HEK293T (cell line): ENCODE measurements around the gene LCN15.

ENCODE experiments used
- CTCF ChIA-PET: fragments of 350-600 bp; formaldehyde crosslinking; extraction: SDS; loops from one replicate; lab custom pipeline; 2021; ENCODE audit warnings: antibody characterized with exemption, inconsistent platforms; lab: Yijun Ruan, JAX
- POLR2A ChIA-PET: fragments of 350-600 bp; formaldehyde crosslinking; extraction: SDS; loops from one replicate; lab custom pipeline; 2020; ENCODE audit warnings: antibody characterized with exemption, inconsistent platforms; lab: Yijun Ruan, JAX
- DNase-seq: peaks from one replicate; pipeline ENCODE4 v3.0.0; 2012; ENCODE audit warnings: mixed read lengths; ENCODE audit errors: extremely low spot score
- ARNT ChIP-seq: fragments of 450-650 bp; IDR thresholded peaks from 2 replicates; pipeline ENCODE4 v1.6.1; 2017; ENCODE audit warnings: mild to moderate bottlenecking
- BHLHE40 ChIP-seq: fragments of 450-650 bp; IDR thresholded peaks from 2 replicates; pipeline ENCODE4 v1.6.1; 2016; ENCODE audit warnings: mild to moderate bottlenecking, moderate library complexity, borderline replicate concordance
- CTBP1 ChIP-seq: fragments of 450-650 bp; IDR thresholded peaks from 2 replicates; pipeline ENCODE4 v1.6.1; 2016; ENCODE audit warnings: borderline replicate concordance
- ELF4 ChIP-seq: fragments of 450-650 bp; IDR thresholded peaks from 2 replicates; pipeline ENCODE4 v1.6.1; 2017; ENCODE audit warnings: antibody characterized with exemption
- FOXA1 ChIP-seq: fragments of 450-650 bp; IDR thresholded peaks from 2 replicates; pipeline ENCODE4 v1.6.1; 2016; ENCODE audit warnings: mild to moderate bottlenecking
- FOXK2 ChIP-seq: fragments of 450-650 bp; IDR thresholded peaks from 2 replicates; pipeline ENCODE4 v1.6.1; 2016; ENCODE audit warnings: mild to moderate bottlenecking
- FOXM1 ChIP-seq: fragments of 450-650 bp; IDR thresholded peaks from 2 replicates; pipeline ENCODE4 v1.6.1; 2017; ENCODE audit warnings: mild to moderate bottlenecking, borderline replicate concordance
- HDGF ChIP-seq: fragments of 450-650 bp; IDR thresholded peaks from 2 replicates; pipeline ENCODE4 v1.6.1; 2017; ENCODE audit warnings: antibody characterized with exemption, borderline replicate concordance
- L3MBTL2 ChIP-seq: fragments of 450-650 bp; conservative IDR thresholded peaks from 2 replicates; pipeline ENCODE4 v1.6.1; 2016; ENCODE audit warnings: mild to moderate bottlenecking
- LEF1 ChIP-seq: fragments of 450-650 bp; IDR thresholded peaks from 2 replicates; pipeline ENCODE4 v1.6.1; 2017; ENCODE audit warnings: mild to moderate bottlenecking, borderline replicate concordance
- NFRKB ChIP-seq: fragments of 450-650 bp; IDR thresholded peaks from 2 replicates; pipeline ENCODE4 v1.6.1; 2016; ENCODE audit warnings: mild to moderate bottlenecking, moderate library complexity
- PKNOX1 ChIP-seq: fragments of 450-650 bp; IDR thresholded peaks from 2 replicates; pipeline ENCODE4 v1.6.1; 2016
- SP1 ChIP-seq: fragments of 450-650 bp; IDR thresholded peaks from 2 replicates; pipeline ENCODE4 v1.6.1; 2017
- SUZ12 ChIP-seq: fragments of 450-650 bp; IDR thresholded peaks from 2 replicates; pipeline ENCODE4 v1.6.1; 2016; ENCODE audit warnings: mild to moderate bottlenecking
- TARDBP ChIP-seq: fragments of 450-650 bp; IDR thresholded peaks from 2 replicates; pipeline ENCODE4 v1.6.1; 2016
- ZNF384 ChIP-seq: fragments of 450-650 bp; IDR thresholded peaks from 2 replicates; pipeline ENCODE4 v1.6.1; 2016

LCN15 gene

GRCh38 chr9:136784249-136784996 lies 20.1 kb upstream of the LCN15 start:
- CTCF ChIA-PET, result interaction anchor here (1.1 kb wide), 1 partner anchor 21 kb away, joined by 3 read pairs; no protein-coding TSS in a partner anchor
- TF ChIP-seq ELF4 (no peak), FOXM1 (no peak), HDGF (no peak), ZNF384 (no peak), NFRKB (no peak), PKNOX1 (peak; percentile 68), L3MBTL2 (no peak), ARNT (no peak)
- POLR2A ChIA-PET, result no interaction called here
- DNase-seq, result no peak

DNA sequence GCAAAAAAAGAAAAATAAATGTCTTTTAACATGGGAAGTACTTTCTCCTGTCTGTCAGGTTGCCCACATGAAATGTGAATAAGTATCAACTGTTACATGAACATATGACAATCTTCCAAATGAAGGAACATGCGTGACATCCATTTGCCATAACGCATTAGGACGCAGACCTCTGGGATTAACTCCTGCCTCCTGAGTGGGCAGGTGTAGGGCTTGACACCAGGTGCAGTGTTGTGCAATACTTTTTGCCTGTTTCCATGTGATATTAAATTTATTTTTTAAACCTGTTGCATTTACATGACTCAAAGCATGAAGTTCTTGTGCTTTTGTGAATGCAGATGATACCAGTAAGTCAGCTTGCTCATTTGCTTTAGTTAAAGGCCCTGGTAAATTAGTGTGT lies 18.1 kb upstream of the LCN15 start:
- DNase-seq, result no peak
- CTCF ChIA-PET, result interaction anchor here (1.0 kb wide), 1 partner anchor 13 kb away, joined by 3 read pairs; no protein-coding TSS in a partner anchor
- TF ChIP-seq FOXK2 (no peak), FOXA1 (no peak), CTBP1 (no peak), ZNF384 (no peak), PKNOX1 (no peak), ELF4 (no peak), HDGF (no peak), TARDBP (no peak), LEF1 (no peak), FOXM1 (no peak)
- POLR2A ChIA-PET, result no interaction called here

DNA sequence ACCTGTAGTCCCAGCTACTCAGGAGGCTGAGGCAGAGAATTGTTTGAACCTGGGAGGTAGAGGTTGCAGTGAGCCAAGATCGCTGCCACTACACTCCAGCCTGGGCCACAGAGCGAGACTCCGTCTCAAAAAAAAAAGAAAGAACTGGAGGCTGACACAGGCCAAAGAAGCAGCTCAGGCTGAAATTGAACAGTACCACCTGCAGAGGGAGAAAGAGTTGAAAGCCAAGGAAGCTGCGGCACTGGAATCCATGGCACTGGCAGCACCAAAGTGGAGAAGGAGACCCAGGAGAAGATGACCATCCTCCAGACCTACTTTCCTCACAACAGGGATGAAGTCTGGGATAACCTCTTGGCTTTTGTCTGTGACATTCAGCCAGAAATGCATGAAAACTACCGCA lies 15.5 kb upstream of the LCN15 start:
- DNase-seq, result no peak
- TF ChIP-seq L3MBTL2, result no peak
- TF ChIP-seq ELF4, result no peak
- POLR2A ChIA-PET, result interaction anchor here (0.7 to 1.5 kb wide), 3 partner anchors 17 to 443 kb away, joined by 3 to 5 read pairs (median 3); no protein-coding TSS in a partner anchor
- CTCF ChIA-PET, result interaction anchor here (0.5 to 2.5 kb wide), 8 partner anchors 9 to 280 kb away, joined by 3 to 7 read pairs (median 4); no protein-coding TSS in a partner anchor

- no peak for TF ChIP-seq HDGF
- no peak for TF ChIP-seq NFRKB
- no peak for TF ChIP-seq PKNOX1
- no peak for TF ChIP-seq LEF1
- TF ChIP-seq CTBP1, result no peak
- no peak for TF ChIP-seq SP1
- no peak for TF ChIP-seq FOXA1
- TF ChIP-seq ARNT, result no peak
- TF ChIP-seq TARDBP, result no peak
- TF ChIP-seq FOXM1, result no peak
- TF ChIP-seq ELF4, result no peak
- no peak for TF ChIP-seq L3MBTL2
- no peak for TF ChIP-seq BHLHE40
- TF ChIP-seq FOXK2, result no peak
- no peak for TF ChIP-seq ZNF384
- no peak for TF ChIP-seq SUZ12
- CTCF ChIA-PET, result interaction anchor here (1.2 kb wide), 1 partner anchor 8 kb away, joined by 4 read pairs; no protein-coding TSS in a partner anchor
- POLR2A ChIA-PET, result interaction anchor here (1.0 kb wide), 1 partner anchor 49 kb away, joined by 3 read pairs; no protein-coding TSS in a partner anchor
Measured at GRCh38 chr9:136777359-136777758, 13.0 kb upstream of the LCN15 start.

DNA sequence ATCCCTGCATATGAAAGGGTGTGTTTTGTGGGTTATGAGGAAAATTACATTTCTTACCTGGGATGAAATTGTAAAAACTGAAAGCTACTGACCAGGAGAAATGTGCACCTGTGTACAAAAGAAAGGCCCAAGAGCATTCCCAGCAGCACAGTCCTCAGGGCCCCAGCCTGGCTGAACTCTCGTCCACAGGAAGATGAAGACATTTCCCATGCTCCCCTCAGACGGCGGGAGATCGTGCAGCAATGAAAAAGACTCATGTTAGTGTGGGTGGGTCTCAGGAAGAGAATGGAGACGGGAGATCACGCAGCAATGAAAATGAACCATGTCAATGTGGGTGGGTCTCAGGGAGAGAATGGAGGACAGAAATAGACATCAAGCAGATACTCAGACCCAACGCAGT lies 12.6 kb upstream of the LCN15 start:
- ChIA-PET CTCF (no interaction called here), POLR2A (interaction anchor here (1.0 kb wide), 1 partner anchor 49 kb away, joined by 3 read pairs; no protein-coding TSS in a partner anchor)
- no peak for TF ChIP-seq ELF4
- TF ChIP-seq CTBP1, result no peak
- no peak for TF ChIP-seq SP1
- TF ChIP-seq LEF1, result no peak
- no peak for TF ChIP-seq FOXK2
- TF ChIP-seq TARDBP, result no peak
- TF ChIP-seq BHLHE40, result no peak
- no peak for TF ChIP-seq PKNOX1
- TF ChIP-seq FOXM1, result no peak
- no peak for TF ChIP-seq ZNF384
- no peak for TF ChIP-seq ARNT
- no peak for DNase-seq

More at GRCh38 chr9:136777359-136777758, 13.0 kb upstream of the LCN15 start:
- no peak for DNase-seq

DNA sequence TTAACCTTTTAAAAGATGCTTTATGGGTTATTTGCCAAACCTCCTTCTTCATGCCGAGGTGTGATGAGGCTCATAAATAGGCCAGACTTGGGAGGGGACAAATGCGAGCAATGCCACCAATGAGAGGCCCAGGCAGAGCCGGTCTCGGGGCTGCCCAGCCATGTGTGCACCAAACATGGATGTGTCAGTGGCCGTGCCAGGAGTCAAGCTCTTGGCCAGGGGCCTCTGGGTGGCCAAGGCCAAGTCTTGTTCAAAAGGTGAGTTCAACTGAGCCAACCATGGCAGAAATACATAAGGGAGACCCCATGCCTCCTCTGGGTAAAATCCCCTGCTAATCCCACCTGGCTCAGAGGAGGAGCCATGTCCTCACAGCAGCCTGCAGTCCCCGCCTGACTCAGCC lies 10.9 kb upstream of the LCN15 start:
- POLR2A ChIA-PET, result interaction anchor here (1.2 kb wide), 1 partner anchor 311 kb away, joined by 3 read pairs; the partner anchor contains the start of gene MAN1B1
- CTCF ChIA-PET, result interaction anchor here (0.8 kb wide), 1 partner anchor 254 kb away, joined by 3 read pairs; no protein-coding TSS in a partner anchor
- no peak for DNase-seq
- TF ChIP-seq ELF4 (no peak), ARNT (no peak), PKNOX1 (no peak)
